GM12891 (cell line): ENCODE results near the gene TES.

ENCODE experiments used
- PAX5 ChIP-seq: IDR thresholded peaks from 2 replicates; pipeline ENCODE4 v1.6.1; 2011; ENCODE audit warnings: low read length, moderate library complexity, mild to moderate bottlenecking; ENCODE audit not compliant: insufficient read depth, severe bottlenecking
- POLR2A ChIP-seq: IDR thresholded peaks from 2 replicates; pipeline ENCODE4 v1.6.1; 2011; ENCODE audit warnings: low read depth, low read length, control low read depth
- POLR2AphosphoS5 ChIP-seq: IDR thresholded peaks from 2 replicates; pipeline ENCODE4 v1.6.1; 2011; ENCODE audit warnings: low read depth, low read length, control low read depth
- SPI1 ChIP-seq: IDR thresholded peaks from 2 replicates; pipeline ENCODE4 v1.6.1; 2011; ENCODE audit warnings: low read depth, low read length, control low read depth
- TAF1 ChIP-seq: IDR thresholded peaks from 2 replicates; pipeline ENCODE4 v1.6.1; 2011; ENCODE audit warnings: low read depth, low read length, control low read depth

DNA sequence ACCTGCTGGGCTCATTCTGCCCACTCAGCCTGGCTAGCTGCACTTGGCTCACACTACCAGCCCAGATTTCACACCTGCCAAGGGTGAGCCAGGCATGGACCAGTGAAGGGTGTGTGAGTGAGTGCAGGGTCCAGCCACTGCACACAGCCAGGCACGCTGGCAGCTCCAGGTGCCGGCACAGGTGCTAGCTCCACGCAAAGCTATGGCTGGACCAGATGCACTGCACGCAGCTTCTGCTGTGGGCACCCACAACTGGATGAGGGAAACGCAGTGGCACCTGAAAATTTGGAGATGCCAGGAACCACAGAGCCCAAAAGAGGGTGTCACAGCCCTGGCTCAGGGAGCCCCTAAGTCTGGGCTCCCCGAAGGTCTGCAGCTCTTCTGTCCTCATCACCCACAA lies 24.9 kb upstream of the TES start:
- TF ChIP-seq POLR2A = no peak
- TF ChIP-seq POLR2AphosphoS5 = no peak
- no peak for TF ChIP-seq TAF1
- TF ChIP-seq SPI1 = no peak
- no peak for TF ChIP-seq PAX5
